WTC11 (cell line): Measurements from ENCODE around the gene WDR59. TPM values are rescaled to one million over a fixed set of nuclear protein-coding genes. Genes with fewer than 3 reads are reported as not detected.
A peak's percentile ranks its signal among the peaks of the same experiment; 100 is the strongest.

Experiments
- ATAC-seq: fragments of 200-7000 bp; cut with Tn5 transposase; 2 replicates; pipeline ENCODE4 v1.10.0; 2021; ENCODE audit warnings: mild to moderate bottlenecking, moderate library complexity
- CTCF ChIA-PET: fragments of 300-600 bp; sonication (Branson Sonifier 250); formaldehyde crosslinking; loops from one replicate; lab custom pipeline; 2021; ENCODE audit warnings: antibody characterized with exemption; lab: Charles Lee
- POLR2A ChIA-PET: fragments of 350-600 bp; sonication (Branson Sonifier 250); formaldehyde crosslinking; loops from one replicate; lab custom pipeline; 2021; ENCODE audit warnings: antibody characterized with exemption; lab: Charles Lee
- DNase-seq: peaks from one replicate; pipeline ENCODE4 v3.0.0; 2021; ENCODE audit warnings: low spot score
- H3K27ac Mint-ChIP-seq: 2 replicates; pipeline ENCODE4 v1.8.0; 2021; ENCODE audit warnings: mixed read lengths
- H3K27me3 Mint-ChIP-seq: 2 replicates; pipeline ENCODE4 v1.8.0; 2021; ENCODE audit warnings: low read depth, mild to moderate bottlenecking, moderate library complexity, mixed read lengths
- H3K36me3 Mint-ChIP-seq: 2 replicates; pipeline ENCODE4 v1.8.0; 2021; ENCODE audit warnings: mixed read lengths
- H3K4me1 Mint-ChIP-seq: 2 replicates; pipeline ENCODE4 v1.8.0; 2022; ENCODE audit warnings: mixed read lengths
- H3K4me3 Mint-ChIP-seq: 2 replicates; pipeline ENCODE4 v1.8.0; 2021; ENCODE audit warnings: mild to moderate bottlenecking, moderate library complexity, mixed read lengths
- H3K9me3 Mint-ChIP-seq: 2 replicates; pipeline ENCODE4 v1.8.0; 2021; ENCODE audit warnings: mixed read lengths
- ATF1 ChIP-seq: sonication (generic); formaldehyde crosslinking; IDR thresholded peaks from 2 replicates; pipeline ENCODE4 v1.8.1; 2023; ENCODE audit warnings: mild to moderate bottlenecking, moderate library complexity, missing genetic modification reagents
- CREB1 ChIP-seq: sonication (generic); formaldehyde crosslinking; IDR thresholded peaks from 2 replicates; pipeline ENCODE4 v1.8.0; 2023; ENCODE audit warnings: mild to moderate bottlenecking, missing genetic modification reagents
- ELF4 ChIP-seq: sonication (generic); formaldehyde crosslinking; IDR thresholded peaks from 2 replicates; pipeline ENCODE4 v1.8.1; 2022; ENCODE audit warnings: low read depth, mild to moderate bottlenecking, moderate library complexity, missing genetic modification reagents
- FOXK1 ChIP-seq: sonication (generic); formaldehyde crosslinking; IDR thresholded peaks from 2 replicates; pipeline ENCODE4 v1.8.0; 2022; ENCODE audit warnings: mild to moderate bottlenecking, moderate library complexity, missing genetic modification reagents
- GRHL2 ChIP-seq: fragments of 250-450 bp; sonication (Bioruptor Pico); IDR thresholded peaks from 2 replicates; pipeline ENCODE4 v1.8.0; 2022; ENCODE audit warnings: mild to moderate bottlenecking, moderate library complexity; ENCODE audit not compliant: insufficient replicate concordance, severe bottlenecking
- GTF2I ChIP-seq: fragments of 250-450 bp; sonication (Bioruptor Pico); conservative IDR thresholded peaks from 2 replicates; pipeline ENCODE4 v1.4.0; 2021; ENCODE audit warnings: mild to moderate bottlenecking
- HMGXB4 ChIP-seq: sonication (generic); formaldehyde crosslinking; IDR thresholded peaks from 2 replicates; pipeline ENCODE4 v1.8.1; 2023; ENCODE audit warnings: mild to moderate bottlenecking, moderate library complexity, missing genetic modification reagents
- JUN ChIP-seq: sonication (generic); formaldehyde crosslinking; IDR thresholded peaks from 2 replicates; pipeline ENCODE4 v1.8.0; 2023; ENCODE audit warnings: mild to moderate bottlenecking, missing genetic modification reagents
- NFYB ChIP-seq: sonication (generic); formaldehyde crosslinking; conservative IDR thresholded peaks from 2 replicates; pipeline ENCODE4 v1.8.0; 2022; ENCODE audit warnings: low read depth, missing genetic modification reagents
- OVOL2 ChIP-seq: fragments of 250-450 bp; sonication (Bioruptor Pico); IDR thresholded peaks from 2 replicates; pipeline ENCODE4 v1.9.0; 2021; ENCODE audit warnings: mild to moderate bottlenecking, borderline replicate concordance
- RORB ChIP-seq: fragments of 250-450 bp; sonication (Bioruptor Pico); IDR thresholded peaks from 2 replicates; pipeline ENCODE4 v1.9.0; 2021; ENCODE audit warnings: mild to moderate bottlenecking
- SMAD4 ChIP-seq: sonication (generic); formaldehyde crosslinking; IDR thresholded peaks from 2 replicates; pipeline ENCODE4 v1.8.0; 2022; ENCODE audit warnings: mild to moderate bottlenecking, missing genetic modification reagents
- USF2 ChIP-seq: sonication (generic); formaldehyde crosslinking; IDR thresholded peaks from 2 replicates; pipeline ENCODE4 v1.8.1; 2023; ENCODE audit warnings: mild to moderate bottlenecking, missing genetic modification reagents, moderate library complexity
- ZMAT4 ChIP-seq: fragments of 250-450 bp; sonication (Bioruptor Pico); IDR thresholded peaks from 2 replicates; pipeline ENCODE4 v1.9.0; 2021; ENCODE audit warnings: mild to moderate bottlenecking
- ZNF121 ChIP-seq: sonication (generic); formaldehyde crosslinking; IDR thresholded peaks from 2 replicates; pipeline ENCODE4 v1.8.0; 2023; ENCODE audit warnings: missing genetic modification reagents
- ZNF317 ChIP-seq: sonication (generic); formaldehyde crosslinking; IDR thresholded peaks from 2 replicates; pipeline ENCODE4 v1.8.1; 2023; ENCODE audit warnings: low read depth, mild to moderate bottlenecking, moderate library complexity, missing genetic modification reagents, borderline replicate concordance
- ZNF396 ChIP-seq: fragments of 250-450 bp; sonication (Bioruptor Pico); IDR thresholded peaks from 2 replicates; pipeline ENCODE4 v1.8.0; 2021; ENCODE audit warnings: mild to moderate bottlenecking, moderate library complexity, borderline replicate concordance
- ZNF423 ChIP-seq: fragments of 250-450 bp; sonication (Bioruptor Pico); IDR thresholded peaks from 2 replicates; pipeline ENCODE4 v2.1.2; 2022; ENCODE audit warnings: mild to moderate bottlenecking, moderate library complexity
- total RNA-seq: library from RNA; stranded (reverse); gene quantifications from 3 replicates; pipeline ENCODE4 v1.2.3, GENCODE V29; 2021
- TF ChIP-seq, protein P1 (sequence below): fragments of 250-450 bp; sonication (Bioruptor Pico); IDR thresholded peaks from 2 replicates; pipeline ENCODE4 v2.1.2; 2022; ENCODE audit warnings: mild to moderate bottlenecking, moderate library complexity
- TF ChIP-seq, protein P2 (sequence below): fragments of 250-450 bp; sonication (Bioruptor Pico); conservative IDR thresholded peaks from 2 replicates; pipeline ENCODE4 v1.9.0; 2021; ENCODE audit warnings: mild to moderate bottlenecking
- TF ChIP-seq, protein P3 (sequence below): sonication (generic); formaldehyde crosslinking; conservative IDR thresholded peaks from 2 replicates; pipeline ENCODE4 v1.8.1; 2022; ENCODE audit warnings: mild to moderate bottlenecking, missing genetic modification reagents

Gene WDR59
- total RNA-seq, 1 experiment from 2014 or later: 100 TPM

GRCh38 chr16:74888232-74888862 is 96.6 kb downstream of the WDR59 start:
- ChIA-PET POLR2A (no interaction called here), CTCF (no interaction called here)
- Mint-ChIP-seq H3K4me3 (no peak overlapping the region), H3K9me3 (no peaks in the 10 kb centered on the region), H3K36me3 (peaks cover 74% of the 10 kb centered on the region), H3K4me1 (peaks cover 5% of the 10 kb centered on the region), H3K27me3 (no peaks in the 10 kb centered on the region), H3K27ac (peak overlapping the region; percentile 76; the same call in 1 of the 2 replicates)
- TF ChIP-seq NFYB (CRISPR knock-in tag) (no peak), HMGXB4 (CRISPR knock-in tag) (no peak), CREB1 (CRISPR knock-in tag) (no peak), ZNF121 (CRISPR knock-in tag) (no peak), GTF2I (CRISPR knock-in tag) (no peak), SMAD4 (CRISPR knock-in tag) (no peak), ZNF423 (no peak)
- TF ChIP-seq, protein P1, sequence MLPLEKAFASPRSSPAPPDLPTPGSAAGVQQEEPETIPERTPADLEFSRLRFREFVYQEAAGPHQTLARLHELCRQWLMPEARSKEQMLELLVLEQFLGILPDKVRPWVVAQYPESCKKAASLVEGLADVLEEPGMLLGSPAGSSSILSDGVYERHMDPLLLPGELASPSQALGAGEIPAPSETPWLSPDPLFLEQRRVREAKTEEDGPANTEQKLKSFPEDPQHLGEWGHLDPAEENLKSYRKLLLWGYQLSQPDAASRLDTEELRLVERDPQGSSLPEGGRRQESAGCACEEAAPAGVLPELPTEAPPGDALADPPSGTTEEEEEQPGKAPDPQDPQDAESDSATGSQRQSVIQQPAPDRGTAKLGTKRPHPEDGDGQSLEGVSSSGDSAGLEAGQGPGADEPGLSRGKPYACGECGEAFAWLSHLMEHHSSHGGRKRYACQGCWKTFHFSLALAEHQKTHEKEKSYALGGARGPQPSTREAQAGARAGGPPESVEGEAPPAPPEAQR: no peak
- TF ChIP-seq, protein P2, sequence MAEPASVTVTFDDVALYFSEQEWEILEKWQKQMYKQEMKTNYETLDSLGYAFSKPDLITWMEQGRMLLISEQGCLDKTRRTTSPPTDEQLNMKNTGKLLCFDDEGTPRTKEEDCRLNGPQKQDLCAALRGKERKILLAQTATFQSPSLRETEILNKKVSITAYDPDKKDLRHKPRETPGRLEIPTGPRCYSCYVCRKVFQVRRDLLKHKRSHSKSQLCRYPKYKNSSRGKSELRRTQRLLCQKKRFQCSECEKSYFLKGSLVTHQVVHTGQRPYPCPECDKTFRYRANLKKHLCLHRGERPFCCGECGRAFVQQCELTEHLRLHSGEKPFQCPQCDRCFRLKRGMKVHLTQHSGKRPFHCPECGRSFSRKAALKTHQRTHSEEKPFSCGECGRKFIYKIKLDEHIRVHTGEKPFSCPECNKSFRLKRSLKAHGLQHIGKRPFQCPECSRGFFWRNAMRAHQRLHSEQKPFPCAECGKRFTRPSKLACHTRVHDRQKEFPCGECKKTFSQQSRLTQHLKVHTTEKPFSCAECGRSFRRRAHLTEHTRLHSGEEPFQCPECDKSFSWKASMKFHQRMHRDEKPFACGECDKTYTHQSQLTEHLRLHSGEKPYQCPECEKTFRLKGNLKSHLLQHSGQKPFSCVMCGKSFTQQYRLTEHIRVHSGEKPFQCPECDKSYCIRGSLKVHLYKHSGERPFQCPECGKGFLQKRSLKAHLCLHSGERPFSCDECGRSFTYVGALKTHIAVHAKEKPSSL: no peak
- DNase-seq: no peak
- no peak for ATAC-seq

DNA sequence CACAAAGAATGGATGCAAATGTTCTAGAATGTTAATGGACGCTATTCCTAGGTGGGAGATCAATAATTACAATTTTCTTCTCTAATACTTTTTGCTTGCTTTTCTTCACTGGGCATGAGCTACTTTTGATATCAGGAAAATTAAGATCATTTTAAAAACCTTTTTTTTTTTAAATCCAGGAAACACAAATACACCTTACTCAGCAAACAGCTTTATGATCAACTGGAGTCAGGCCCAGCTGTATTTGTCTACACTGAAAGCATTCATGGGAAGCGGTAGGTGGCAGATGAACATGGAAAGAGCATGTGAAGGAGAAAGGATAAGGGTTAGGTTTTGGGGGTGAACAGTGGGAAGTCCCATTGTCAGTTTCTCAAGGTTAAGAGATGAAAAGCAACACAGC is 97.8 kb downstream of the WDR59 start:
- CTCF ChIA-PET: interaction anchor here (0.6 kb wide), 1 partner anchor 631 kb away, joined by 3 read pairs; no protein-coding TSS in a partner anchor

More for the DNA sequence above, 97.8 kb downstream of the WDR59 start:
- Mint-ChIP-seq H3K36me3 (peaks cover 66% of the 10 kb centered on the region), H3K4me3 (no peak overlapping the region), H3K4me1 (no peaks in the 10 kb centered on the region), H3K27me3 (no peaks in the 10 kb centered on the region), H3K9me3 (no peaks in the 10 kb centered on the region), H3K27ac (no peak overlapping the region; the same call in 1 of the 2 replicates)
- ATAC-seq: no peak
- TF ChIP-seq ATF1 (CRISPR knock-in tag): no peak
- TF ChIP-seq RORB (CRISPR knock-in tag): no peak
- TF ChIP-seq GTF2I (CRISPR knock-in tag): no peak
- no peak for TF ChIP-seq ZNF121 (CRISPR knock-in tag)
- TF ChIP-seq USF2 (CRISPR knock-in tag): no peak
- TF ChIP-seq ZMAT4: no peak
- no peak for TF ChIP-seq ZNF396 (CRISPR knock-in tag)
- TF ChIP-seq, protein P3, sequence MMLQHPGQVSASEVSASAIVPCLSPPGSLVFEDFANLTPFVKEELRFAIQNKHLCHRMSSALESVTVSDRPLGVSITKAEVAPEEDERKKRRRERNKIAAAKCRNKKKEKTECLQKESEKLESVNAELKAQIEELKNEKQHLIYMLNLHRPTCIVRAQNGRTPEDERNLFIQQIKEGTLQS (CRISPR knock-in tag): no peak
- TF ChIP-seq OVOL2 (CRISPR knock-in tag): no peak
- TF ChIP-seq FOXK1: no peak
- TF ChIP-seq ELF4 (CRISPR knock-in tag): no peak
- TF ChIP-seq ZNF317: no peak
- TF ChIP-seq JUN (CRISPR knock-in tag): no peak
- no peak for TF ChIP-seq GRHL2 (CRISPR knock-in tag)
- POLR2A ChIA-PET: no interaction called here
- no peak for DNase-seq
